T-helper 1 cell treated with Interleukin-12 subunit alpha and Interleukin-12 subunit beta and Interleukin-4 antibody, amounts not matched to agents 30 μg/mL and 1 μg/mL, for 36 hours (primary cell): Measurements from ENCODE around the gene FAM171A2.
"Not testable (repeated sequence)": the region's sequence is repeated elsewhere in the genome, so short reads cannot be mapped to it uniquely, and the experiment has no call there.

Experiments used
- H3K27ac Mint-ChIP-seq: one replicate; pipeline ENCODE4 v1.8.0; 2021; ENCODE audit warnings: mild to moderate bottlenecking, mixed read lengths
- H3K27me3 Mint-ChIP-seq: one replicate; pipeline ENCODE4 v1.8.0; 2021; ENCODE audit warnings: low read depth, mixed read lengths
- H3K36me3 Mint-ChIP-seq: one replicate; pipeline ENCODE4 v1.8.0; 2021; ENCODE audit warnings: low read depth, mixed read lengths
- H3K4me1 Mint-ChIP-seq: one replicate; pipeline ENCODE4 v1.8.0; 2021; ENCODE audit warnings: low read depth, mixed read lengths
- H3K4me3 Mint-ChIP-seq: one replicate; pipeline ENCODE4 v1.8.0; 2021; ENCODE audit warnings: mild to moderate bottlenecking, moderate library complexity, mixed read lengths
- H3K9me3 Mint-ChIP-seq: one replicate; pipeline ENCODE4 v1.8.0; 2021; ENCODE audit warnings: mixed read lengths

FAM171A2 gene

GRCh38 chr17:44331249-44331760 is 32.3 kb downstream of the FAM171A2 start:
- Mint-ChIP-seq H3K4me3 (no peak overlapping the region), H3K27me3 (no peaks in the 10 kb centered on the region), H3K27ac (no peak overlapping the region), H3K9me3 (no peaks in the 10 kb centered on the region), H3K36me3 (no peaks in the 10 kb centered on the region), H3K4me1 (peaks cover 8% of the 10 kb centered on the region)

GRCh38 chr17:44330263-44330662 is 33.4 kb downstream of the FAM171A2 start:
- H3K4me3 Mint-ChIP-seq, H3K27ac Mint-ChIP-seq, H3K9me3 Mint-ChIP-seq, H3K27me3 Mint-ChIP-seq, H3K36me3 Mint-ChIP-seq: not testable (repeated sequence)
- peaks cover 13% of the 10 kb centered on the region for H3K4me1 Mint-ChIP-seq

- H3K4me3 Mint-ChIP-seq, H3K9me3 Mint-ChIP-seq, H3K27me3 Mint-ChIP-seq, H3K36me3 Mint-ChIP-seq, H3K27ac Mint-ChIP-seq: not testable (repeated sequence)
- peaks cover 15% of the 10 kb centered on the region for H3K4me1 Mint-ChIP-seq
These were observed 34.1 kb downstream of the FAM171A2 start for GRCh38 chr17:44329516-44329915.

GRCh38 chr17:44327715-44328449 is 35.8 kb downstream of the FAM171A2 start:
- Mint-ChIP-seq H3K4me1 (peaks cover 19% of the 10 kb centered on the region), H3K4me3 (no peak overlapping the region), H3K27ac (peak overlapping the region; percentile 41), H3K36me3 (no peaks in the 10 kb centered on the region), H3K9me3 (no peaks in the 10 kb centered on the region), H3K27me3 (no peaks in the 10 kb centered on the region)

- Mint-ChIP-seq H3K27me3 (no peaks in the 10 kb centered on the region), H3K9me3 (no peaks in the 10 kb centered on the region), H3K4me1 (peaks cover 21% of the 10 kb centered on the region), H3K4me3 (peak overlapping the region; percentile 73), H3K27ac (peak overlapping the region; percentile 86), H3K36me3 (no peaks in the 10 kb centered on the region)
These were observed 36.7 kb downstream of the FAM171A2 start for GRCh38 chr17:44326861-44327444.

- H3K4me1 Mint-ChIP-seq, result peaks cover 17% of the 10 kb centered on the region
- peak within 1 kb of the TSS; percentile 96 for H3K27ac Mint-ChIP-seq
- peaks cover 8% of the 10 kb centered on the region for H3K36me3 Mint-ChIP-seq
- H3K9me3 Mint-ChIP-seq, result no peaks in the 10 kb centered on the region
- H3K27me3 Mint-ChIP-seq, result no peaks in the 10 kb centered on the region
- H3K4me3 Mint-ChIP-seq, result peak within 1 kb of the TSS; percentile 89
These were observed 38.9 kb downstream of the FAM171A2 start, which contains the start of gene SLC25A39 for GRCh38 chr17:44324571-44325275. TSS of gene SLC25A39 (minus strand) at chr17:44324823. CDS start at chr17:44323562, 1,261 bp downstream.

- Mint-ChIP-seq H3K4me1 (peaks cover 17% of the 10 kb centered on the region), H3K27ac (peak overlapping the region; percentile 41), H3K27me3 (no peaks in the 10 kb centered on the region), H3K36me3 (peaks cover 11% of the 10 kb centered on the region), H3K9me3 (no peaks in the 10 kb centered on the region), H3K4me3 (peak overlapping the region; percentile 85)
These were observed 39.5 kb downstream of the FAM171A2 start for GRCh38 chr17:44324092-44324570.

GRCh38 chr17:44323359-44324091 is 40.1 kb downstream of the FAM171A2 start:
- Mint-ChIP-seq H3K4me3 (peak overlapping the region; percentile 85), H3K27me3 (no peaks in the 10 kb centered on the region), H3K27ac (peak overlapping the region; percentile 45), H3K4me1 (peaks cover 17% of the 10 kb centered on the region), H3K9me3 (no peaks in the 10 kb centered on the region), H3K36me3 (peaks cover 13% of the 10 kb centered on the region)

- Mint-ChIP-seq H3K9me3 (no peaks in the 10 kb centered on the region), H3K27me3 (peaks cover 3% of the 10 kb centered on the region), H3K27ac (no peak overlapping the region), H3K4me3 (peak overlapping the region; percentile 34), H3K36me3 (peaks cover 13% of the 10 kb centered on the region), H3K4me1 (peaks cover 17% of the 10 kb centered on the region)
These were observed 41.3 kb downstream of the FAM171A2 start for GRCh38 chr17:44322236-44322895.

- Mint-ChIP-seq H3K4me3 (no peak overlapping the region), H3K27ac (no peak overlapping the region), H3K27me3 (peaks cover 12% of the 10 kb centered on the region), H3K4me1 (peaks cover 14% of the 10 kb centered on the region), H3K9me3 (no peaks in the 10 kb centered on the region), H3K36me3 (peaks cover 13% of the 10 kb centered on the region)
These were observed 42.2 kb downstream of the FAM171A2 start for GRCh38 chr17:44321246-44322120.

- peaks cover 16% of the 10 kb centered on the region for H3K4me1 Mint-ChIP-seq
- no peak overlapping the region for H3K4me3 Mint-ChIP-seq
- peaks cover 24% of the 10 kb centered on the region for H3K27me3 Mint-ChIP-seq
- no peaks in the 10 kb centered on the region for H3K9me3 Mint-ChIP-seq
- peaks cover 18% of the 10 kb centered on the region for H3K36me3 Mint-ChIP-seq
- no peak overlapping the region for H3K27ac Mint-ChIP-seq
These were observed 43.6 kb downstream of the FAM171A2 start for GRCh38 chr17:44320066-44320465.

GRCh38 chr17:44318077-44318892 is 45.4 kb downstream of the FAM171A2 start:
- Mint-ChIP-seq H3K27ac (no peak overlapping the region), H3K36me3 (peaks cover 18% of the 10 kb centered on the region), H3K4me3 (no peak overlapping the region), H3K9me3 (no peaks in the 10 kb centered on the region), H3K4me1 (peaks cover 14% of the 10 kb centered on the region), H3K27me3 (peaks cover 36% of the 10 kb centered on the region)
